HG02884 (cell line): ENCODE results near the gene PKP3.
"Not testable (repeated sequence)": the region's sequence is repeated elsewhere in the genome, so short reads cannot be mapped to it uniquely, and the experiment has no call there.

Experiments used
- ATAC-seq: cut with Tn5 transposase; IDR thresholded peaks from one replicate; pipeline ENCODE4 v1.9.1; 2021; ENCODE audit warnings: mild to moderate bottlenecking, moderate library complexity; ENCODE audit not compliant: unreplicated experiment

Gene PKP3

GRCh38 chr11:363443-363805 lies 30.6 kb upstream of the PKP3 start:
- ATAC-seq: not testable (repeated sequence)

- no peak for ATAC-seq
Observed at GRCh38 chr11:363948-364761, 29.9 kb upstream of the PKP3 start.

GRCh38 chr11:364991-365725 lies 28.9 kb upstream of the PKP3 start:
- ATAC-seq: no peak

- ATAC-seq: no peak
Observed at GRCh38 chr11:365831-366230, 28.2 kb upstream of the PKP3 start.

- ATAC-seq: no peak
Observed at GRCh38 chr11:367956-368413, 26.0 kb upstream of the PKP3 start.

- no peak for ATAC-seq
Observed at GRCh38 chr11:368414-369335, 25.3 kb upstream of the PKP3 start.

- ATAC-seq: no peak
Observed at GRCh38 chr11:369336-370018, 24.5 kb upstream of the PKP3 start, which contains the start of gene B4GALNT4. TSS of gene B4GALNT4 (plus strand) at chr11:369499. CDS start at chr11:369804, 305 bp downstream.

- ATAC-seq: no peak
Observed at GRCh38 chr11:370070-370941, 23.7 kb upstream of the PKP3 start.

- ATAC-seq: no peak
Observed at GRCh38 chr11:371051-371450, 23.0 kb upstream of the PKP3 start.

GRCh38 chr11:371716-372590 lies 22.1 kb upstream of the PKP3 start:
- ATAC-seq: no peak

GRCh38 chr11:372809-373715 lies 20.9 kb upstream of the PKP3 start:
- no peak for ATAC-seq

GRCh38 chr11:373716-374551 lies 20.1 kb upstream of the PKP3 start:
- no peak for ATAC-seq

GRCh38 chr11:375065-376025 lies 18.7 kb upstream of the PKP3 start:
- ATAC-seq: no peak

- no peak for ATAC-seq
Observed at GRCh38 chr11:376531-377173, 17.4 kb upstream of the PKP3 start.
